ENCODE data around the gene CDH23.

- TF ChIP-seq CTCF (IDR thresholded peaks at IDR 0.05 in 2 of 3, conservative IDR thresholded peaks at IDR 0.05 in 1 of 3; ENCODE audit: insufficient read depth in 2 of 3, low read depth in 1 of 3, low read length in 3 of 3) (no peak), ARID3B (CRISPR knock-in tag; IDR thresholded peaks at IDR 0.05; ENCODE audit: borderline replicate concordance) (no peak), TAF1 (IDR thresholded peaks at IDR 0.05; ENCODE audit: control insufficient read depth, extremely low read depth, insufficient read depth, low read length, severe bottlenecking) (no peak), GTF2F1 (IDR thresholded peaks at IDR 0.05; ENCODE audit: low read depth, low read length) (no peak), FIP1L1 (IDR thresholded peaks at IDR 0.05; ENCODE audit: low read depth, low read length, poor library complexity, severe bottlenecking) (no peak)
Observed at GRCh38 chr10:71796749-71797405, 400.2 kb downstream of the CDH23 start.
